ENCODE measurements around the gene SLFN12. TPM values are rescaled to one million over a fixed set of nuclear protein-coding genes. Genes with fewer than 3 reads are reported as not detected.
"Not testable (repeated sequence)": the region's sequence is repeated elsewhere in the genome, so short reads cannot be mapped to it uniquely, and the experiment has no call there.

SLFN12 gene
- total RNA-seq, 1 experiment from 2014 or later = 19.8 TPM

DNA sequence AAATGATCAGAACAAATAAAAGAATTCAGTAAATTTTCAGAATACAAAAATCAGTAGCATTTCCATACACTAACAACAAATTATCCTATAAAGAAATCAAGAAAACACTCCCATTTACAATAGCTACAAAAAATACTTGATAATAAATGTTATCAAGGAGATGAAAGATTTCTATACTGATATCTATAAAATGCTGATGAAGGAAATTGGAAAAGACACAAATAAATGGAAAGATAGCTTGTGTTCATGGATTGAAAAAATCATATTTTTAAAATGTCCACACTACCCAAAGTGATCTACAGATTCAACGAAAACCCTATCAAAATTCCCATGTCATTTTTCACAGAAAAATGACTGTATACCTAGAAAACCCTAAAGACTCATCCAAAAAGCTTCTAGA is 18.1 kb downstream of the SLFN12 start:
- no peak for DNase-seq (ENCODE audit: low spot score)

DNA sequence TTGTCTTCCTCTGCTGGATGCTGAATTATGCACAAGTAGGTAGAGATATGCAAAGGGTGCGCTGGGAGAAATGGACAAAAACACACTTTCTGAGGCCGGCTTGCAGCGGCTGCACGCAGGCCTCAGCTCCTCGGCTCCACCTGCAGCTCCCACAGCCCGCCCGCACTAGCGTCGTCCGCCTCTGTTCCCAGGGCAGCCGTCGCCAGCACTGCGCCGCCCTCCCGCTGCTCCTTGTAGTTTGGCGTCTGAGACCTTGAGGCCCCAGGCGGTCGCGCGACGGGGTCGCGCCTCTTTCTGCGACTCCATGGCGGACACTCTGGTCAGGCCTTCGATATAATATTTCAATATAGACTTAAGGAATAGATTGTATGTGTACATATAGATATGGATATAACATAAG is 24.8 kb downstream of the SLFN12 start:
- DNase-seq (ENCODE audit: low spot score) = no peak

DNA sequence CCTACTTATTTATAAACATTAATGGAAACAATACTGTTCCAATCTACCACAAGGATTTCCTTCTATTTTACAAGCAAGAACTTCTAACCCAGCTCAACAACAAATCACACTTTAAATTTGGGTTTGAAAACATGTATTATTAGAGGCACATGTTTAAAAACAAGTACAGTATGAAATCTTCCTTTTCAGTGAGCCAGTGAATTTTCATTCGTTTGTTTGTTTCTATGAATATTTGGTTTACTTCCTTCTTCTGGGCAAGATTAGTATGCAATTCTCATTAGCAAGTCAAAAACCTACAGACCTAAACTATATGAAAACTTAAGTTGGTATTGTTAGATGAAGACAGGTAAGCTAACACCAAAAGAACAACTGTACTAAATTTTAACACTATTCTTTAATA is 25.7 kb downstream of the SLFN12 start:
- DNase-seq (ENCODE audit: low spot score) = no peak

DNA sequence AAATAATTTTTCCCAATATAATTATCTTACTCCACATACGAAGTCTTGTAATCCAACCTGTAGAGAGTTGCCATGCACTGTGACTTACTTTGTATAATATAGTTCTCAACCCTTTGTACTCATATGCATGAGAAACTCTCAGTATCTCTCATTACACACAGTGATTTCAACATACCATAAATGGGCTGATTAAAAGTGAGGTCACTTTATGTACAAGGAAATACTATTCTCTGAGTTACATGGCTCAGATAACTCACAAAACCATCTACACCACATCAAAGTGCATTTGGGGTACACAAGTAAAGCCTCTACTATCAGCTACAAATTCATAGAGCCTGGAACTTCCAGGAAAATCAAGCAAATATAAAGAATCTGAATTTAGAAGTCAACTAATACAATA is 27.9 kb downstream of the SLFN12 start:
- DNase-seq (ENCODE audit: low spot score) = no peak

DNA sequence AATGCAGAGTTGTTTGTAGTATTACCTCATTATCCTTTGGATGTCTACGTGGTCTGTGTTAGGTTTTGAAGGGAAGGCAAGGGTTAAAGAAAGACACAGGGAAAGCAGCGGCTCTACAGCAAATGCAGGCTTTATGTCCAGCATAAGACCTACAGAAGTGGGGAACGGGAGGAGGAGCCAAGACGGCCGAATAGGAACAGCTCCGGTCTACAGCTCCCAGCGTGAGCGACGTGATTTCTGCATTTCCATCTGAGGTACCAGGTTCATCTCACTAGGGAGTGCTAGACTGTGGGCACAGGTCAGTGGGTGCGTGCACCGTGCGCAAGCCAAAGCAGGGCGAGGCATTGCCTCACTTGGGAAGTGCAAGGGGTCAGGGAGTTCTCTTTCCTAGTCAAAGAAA is 38.5 kb downstream of the SLFN12 start:
- DNase-seq (ENCODE audit: low spot score) = not testable (repeated sequence)

DNA sequence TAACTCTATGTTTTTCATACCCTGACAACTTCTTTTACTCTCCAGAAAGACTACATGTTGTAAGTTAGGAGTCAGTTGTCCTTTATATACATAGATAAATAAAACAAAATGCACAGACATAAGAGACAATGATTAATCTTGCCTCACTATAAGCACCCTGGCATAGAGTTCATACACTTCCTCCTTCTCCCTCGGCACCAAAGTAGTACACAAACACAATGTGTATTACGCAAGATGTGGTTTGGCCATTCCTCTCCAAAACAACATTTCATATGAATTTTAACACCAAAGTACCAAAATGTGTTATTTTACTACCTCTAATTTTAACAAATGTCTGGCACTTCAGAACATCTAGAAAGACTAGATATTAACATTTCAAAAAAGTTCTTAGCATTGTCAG is 41.6 kb downstream of the SLFN12 start:
- no peak for DNase-seq (ENCODE audit: low spot score)

DNA sequence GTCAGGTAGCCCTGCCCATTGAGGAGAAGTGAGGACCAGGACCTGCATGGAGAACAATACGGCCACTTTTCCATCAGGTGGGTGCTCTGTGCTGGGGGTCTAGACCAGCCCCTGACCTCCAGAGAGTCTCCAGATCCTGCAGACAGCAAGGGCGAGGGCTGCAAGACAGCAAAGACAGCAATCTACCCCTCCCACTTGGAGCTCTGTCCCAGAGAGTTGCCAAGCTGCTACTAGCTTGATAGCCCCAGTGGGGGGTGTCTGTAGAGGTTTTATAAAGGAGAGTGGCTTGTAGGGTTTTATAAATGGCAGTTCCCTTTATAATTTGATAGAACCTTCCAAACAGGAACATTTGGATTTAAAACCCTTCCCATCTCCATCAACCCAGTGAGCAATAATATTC is 42.1 kb downstream of the SLFN12 start:
- no peak for DNase-seq (ENCODE audit: low spot score)

DNA sequence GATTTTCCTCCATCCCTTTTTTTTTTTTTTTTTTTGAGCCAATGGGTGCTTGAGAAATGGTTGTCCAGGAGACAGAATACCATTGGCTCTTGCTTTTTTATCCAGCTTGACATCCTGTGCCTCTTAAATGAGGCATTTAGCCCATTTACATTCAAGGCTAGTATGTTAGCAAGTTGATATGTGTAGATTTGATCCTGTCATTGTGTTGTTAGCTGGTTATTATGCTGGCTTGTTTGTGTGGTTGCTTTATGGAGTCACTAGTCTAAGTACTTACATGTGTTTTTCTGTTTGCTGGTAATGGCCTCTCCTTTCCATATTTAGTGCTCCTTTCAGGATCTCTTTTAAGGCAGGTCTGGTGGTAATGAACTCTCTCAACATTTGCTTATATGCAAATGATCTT is 44.8 kb downstream of the SLFN12 start:
- DNase-seq (ENCODE audit: low spot score) = no peak

DNA sequence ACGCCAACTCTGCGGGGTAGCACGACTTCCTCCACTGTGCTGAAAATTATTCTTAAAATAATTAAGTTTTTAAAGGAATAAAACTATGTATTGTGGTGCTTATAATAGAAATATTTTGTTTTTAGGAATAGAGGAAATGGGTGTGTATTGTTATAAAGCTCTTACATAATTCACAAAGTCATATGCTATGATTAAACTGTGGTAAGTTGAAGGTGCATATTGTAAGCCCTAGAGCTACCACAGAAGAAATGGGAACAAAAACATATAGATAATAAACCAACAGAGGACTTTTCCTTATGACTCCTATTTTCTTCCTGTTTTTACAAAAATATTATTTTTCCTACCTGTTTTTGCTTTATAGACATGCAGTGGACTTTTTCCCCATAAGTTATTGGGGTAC is 54.6 kb downstream of the SLFN12 start:
- no peak for DNase-seq (ENCODE audit: low spot score)

DNA sequence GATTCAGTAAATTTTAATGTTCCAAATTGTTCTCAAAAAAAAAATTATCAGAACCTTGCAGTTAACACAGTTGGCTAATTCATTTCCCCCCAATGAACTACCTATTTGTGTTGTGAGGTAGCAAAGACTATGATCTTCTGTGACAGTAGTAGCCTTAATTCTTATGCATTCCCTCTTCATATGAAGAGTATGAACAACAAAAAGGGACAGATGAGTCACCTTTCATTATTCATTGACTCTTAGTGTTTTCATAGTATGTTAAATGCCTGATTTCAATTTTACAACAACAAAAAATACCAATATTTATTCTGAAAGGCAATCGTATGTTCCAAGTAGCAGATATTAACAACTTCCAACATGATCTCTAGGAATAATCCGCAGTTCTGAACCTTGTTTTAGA is 55.2 kb downstream of the SLFN12 start:
- DNase-seq (ENCODE audit: low spot score) = no peak

DNA sequence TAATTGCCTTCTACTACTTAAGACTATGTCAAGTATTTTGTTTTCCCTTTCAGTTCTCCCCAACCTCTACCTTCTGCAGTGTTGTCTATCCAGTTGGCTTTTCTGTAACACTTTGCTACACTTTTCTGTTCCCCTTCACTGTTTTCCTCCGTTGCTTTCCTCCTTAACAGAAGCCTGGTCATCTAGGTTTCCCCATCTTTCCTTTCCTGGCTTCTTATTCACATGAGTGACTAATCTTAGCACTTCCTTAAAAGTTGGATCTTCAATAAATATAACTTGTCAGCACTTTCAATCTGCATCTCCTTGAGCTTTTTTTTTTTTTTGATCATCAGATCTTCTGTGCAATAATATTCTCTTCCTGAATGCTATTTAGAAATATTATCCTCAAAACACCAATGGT is 56.1 kb downstream of the SLFN12 start:
- no peak for DNase-seq (ENCODE audit: low spot score)

DNA sequence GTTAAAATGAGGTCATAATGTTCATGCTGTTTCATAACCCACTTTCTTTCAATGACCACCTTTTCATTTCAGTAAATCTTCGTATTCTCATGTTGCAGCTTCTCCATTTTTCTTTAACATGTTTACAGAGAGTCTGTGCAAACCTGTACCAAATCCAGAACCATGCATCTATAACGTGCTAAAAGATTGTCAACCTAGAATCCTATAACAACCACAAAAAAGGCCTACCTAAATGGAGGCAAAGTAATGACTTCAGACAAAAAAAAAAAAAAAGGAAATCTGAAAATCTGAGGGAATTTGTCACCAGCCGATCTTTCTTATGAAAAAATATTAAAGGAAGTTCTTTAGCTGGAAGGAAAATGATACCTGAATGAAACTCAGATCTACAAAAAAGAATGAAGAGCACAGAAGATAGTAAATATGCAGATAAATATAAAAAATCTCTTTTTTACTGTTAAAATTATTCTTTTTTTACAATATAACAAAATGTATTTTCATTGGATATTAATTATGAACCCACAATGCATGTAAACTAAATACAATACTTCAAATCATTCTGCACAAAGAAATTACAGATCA is 57.4 kb downstream of the SLFN12 start:
- DNase-seq (ENCODE audit: low spot score) = no peak

DNA sequence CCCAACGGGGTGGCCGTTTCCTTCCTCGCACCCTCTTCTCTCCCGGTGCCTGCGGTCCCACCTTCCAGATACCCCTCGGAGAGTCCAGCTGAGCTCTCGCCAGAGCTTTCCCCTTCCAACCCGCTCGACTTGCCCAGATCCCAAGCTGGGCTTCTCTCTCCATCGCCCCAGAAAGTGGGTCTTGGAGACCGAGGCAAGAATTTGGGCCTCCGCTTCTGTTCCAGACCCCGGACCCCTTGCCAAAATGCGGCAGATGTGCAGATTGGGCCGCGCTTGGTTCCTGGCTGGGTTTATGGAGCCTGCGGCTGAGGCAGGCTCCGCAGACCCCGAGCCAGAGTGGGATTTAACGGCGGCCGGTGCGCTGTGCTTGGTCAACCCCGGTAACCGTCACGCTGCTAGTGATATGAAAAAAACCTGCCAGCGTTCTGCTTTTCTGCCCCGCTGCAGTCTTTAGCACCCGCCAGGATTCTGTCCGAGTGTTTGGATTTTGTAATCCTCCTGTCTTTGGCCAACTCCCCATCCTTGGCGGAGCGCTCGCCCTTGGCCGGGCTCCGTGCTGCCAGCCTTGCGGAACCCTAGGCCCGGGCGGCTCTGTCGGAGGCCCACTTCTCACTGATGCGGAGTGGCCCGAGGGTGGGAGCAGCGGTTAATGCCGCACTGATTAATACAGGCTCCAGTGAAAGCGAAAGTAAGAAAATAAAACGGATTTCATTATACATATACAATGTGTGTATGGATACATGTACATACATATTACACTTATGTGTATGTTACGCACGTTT is 58.1 kb downstream of the SLFN12 start:
- peak; percentile 17 for DNase-seq (ENCODE audit: low spot score)

DNA sequence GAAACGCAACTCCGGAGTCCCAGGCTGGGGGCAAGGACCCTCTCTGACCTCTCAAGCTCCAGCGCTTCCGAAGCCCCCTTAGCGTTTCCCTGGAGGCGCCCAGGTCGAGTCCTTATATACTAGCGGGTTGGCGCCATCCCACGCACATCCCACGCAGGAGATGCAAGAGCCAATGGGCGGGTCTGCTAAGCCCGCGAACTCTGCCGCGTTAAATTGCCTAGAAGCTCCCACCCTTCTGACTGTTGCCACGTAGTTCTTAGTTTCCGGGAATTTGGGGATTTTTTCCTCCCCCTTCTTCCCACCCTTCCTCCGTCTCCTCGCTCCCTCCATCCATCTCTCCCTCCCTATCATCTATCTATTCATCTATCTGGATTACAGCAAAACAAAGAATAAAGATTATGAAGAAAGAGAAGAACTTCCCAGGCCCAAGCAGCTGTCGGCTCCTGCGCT is 58.7 kb downstream of the SLFN12 start, which contains the start of gene SLFN11:
Gene SLFN11 (minus strand): TSS at position 88 of the 450 bp plus-strand sequence. CDS start 9,814 bp downstream, outside the sequence.
- peak; percentile 83 for DNase-seq (ENCODE audit: low spot score)

DNA sequence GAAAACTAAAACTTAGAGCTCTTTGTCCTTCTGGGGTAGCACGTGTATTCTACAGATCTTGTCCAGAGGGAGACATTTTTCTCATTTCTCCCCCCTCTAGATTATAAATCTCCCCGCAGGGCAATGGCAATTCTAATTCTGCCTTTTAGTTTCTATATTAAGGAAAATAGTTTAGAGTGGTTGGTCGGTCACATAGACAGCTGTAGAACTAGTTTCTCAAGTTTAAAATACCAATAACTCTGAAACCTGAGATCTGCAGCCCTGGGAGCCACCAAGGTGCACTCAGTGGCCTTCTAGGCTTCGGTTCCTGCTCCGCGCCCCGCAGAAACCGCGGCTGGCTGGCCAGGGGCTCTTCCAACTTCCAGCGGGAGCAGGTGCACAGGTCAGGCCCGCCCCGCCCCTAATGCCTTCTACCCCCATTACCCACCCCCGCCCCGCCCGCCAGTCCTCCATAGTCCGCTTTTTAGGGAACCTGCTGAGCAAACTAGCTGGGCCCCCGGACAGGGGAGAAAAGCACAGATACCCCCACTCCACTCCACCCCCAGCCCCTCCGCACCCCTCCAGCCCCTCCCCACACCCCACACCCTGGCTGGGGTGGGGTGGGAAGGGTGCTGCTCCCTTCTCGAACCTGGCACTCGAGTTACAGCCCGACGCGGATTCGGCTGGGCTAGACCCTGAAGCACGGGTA is 59.3 kb downstream of the SLFN12 start:
- DNase-seq (ENCODE audit: low spot score) = no peak

DNA sequence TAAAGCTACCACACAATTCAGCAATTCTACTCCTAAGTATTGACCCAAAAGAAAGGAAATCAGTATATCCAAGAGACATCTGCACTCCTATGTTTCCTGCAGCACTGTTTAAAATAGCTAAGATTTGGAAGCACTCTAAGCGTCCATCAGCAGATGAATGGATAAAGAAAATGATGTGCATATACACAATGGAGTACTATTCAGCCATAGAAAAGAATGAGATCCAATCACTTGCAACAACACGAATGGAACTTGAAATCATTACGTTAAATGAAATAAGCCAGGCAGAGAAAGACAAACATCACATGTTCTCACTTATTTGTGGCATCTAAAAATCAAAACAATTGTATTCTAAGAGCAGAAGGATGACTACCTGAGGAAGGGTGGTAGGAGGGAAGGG is 60.4 kb downstream of the SLFN12 start:
- no peak for DNase-seq (ENCODE audit: low spot score)

DNA sequence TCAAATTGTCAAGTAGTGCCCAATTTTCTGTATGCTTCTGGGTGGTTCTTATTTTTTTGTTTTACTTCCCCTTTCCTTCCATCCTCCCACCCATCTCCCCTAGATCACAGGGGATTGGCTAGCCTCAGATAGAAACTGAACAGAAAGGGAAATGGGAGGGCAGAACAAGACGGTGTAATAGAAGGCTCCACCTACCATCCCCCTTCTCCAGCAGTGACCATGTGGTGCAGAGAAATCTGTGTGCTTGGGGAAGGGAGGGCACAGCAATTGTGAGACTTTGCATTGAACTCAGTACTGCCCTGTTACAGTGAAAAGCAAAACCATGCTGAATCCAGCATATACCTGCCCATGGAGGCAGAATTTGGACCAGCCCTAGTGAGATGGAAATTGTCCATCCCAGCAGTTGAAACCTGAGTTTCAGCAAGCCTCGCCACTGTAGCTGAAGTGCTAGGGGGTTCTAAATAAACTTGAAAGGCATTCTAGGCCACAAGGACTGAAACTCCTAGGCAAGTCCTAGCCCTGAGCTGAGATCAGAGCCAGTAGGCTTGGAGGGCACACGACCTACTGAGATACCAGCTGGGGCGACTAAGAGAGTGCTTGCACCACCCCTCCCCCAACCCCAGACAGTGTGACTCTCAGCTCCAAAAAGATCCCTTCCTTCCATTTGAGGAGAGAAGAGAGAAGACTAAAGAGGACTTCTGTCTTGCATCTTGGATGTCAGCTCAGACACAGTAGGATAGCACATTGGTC is 64.0 kb downstream of the SLFN12 start:
- no peak for DNase-seq (ENCODE audit: low spot score)

DNA sequence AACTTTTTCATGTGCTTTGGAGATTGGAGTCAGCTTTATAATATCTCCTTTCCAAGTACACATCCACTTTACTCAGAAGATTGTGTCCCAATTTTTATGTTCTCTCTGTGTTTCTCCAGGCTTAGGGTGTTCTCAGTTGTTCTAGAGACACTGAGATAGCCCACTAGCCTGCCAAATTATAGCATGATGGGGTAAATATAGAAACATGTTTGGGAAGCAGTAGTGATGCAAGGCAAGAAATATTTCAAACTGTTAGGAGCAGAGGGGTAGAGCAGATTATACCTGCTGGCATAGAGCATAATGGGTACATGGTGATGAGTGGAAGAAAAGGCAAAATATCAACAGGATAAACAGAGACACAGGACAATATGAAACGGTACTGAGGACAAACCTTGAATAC is 71.3 kb downstream of the SLFN12 start:
- no peak for DNase-seq (ENCODE audit: low spot score)
